Activated CD8-positive, alpha-beta T cell treated with anti-CD3 and anti-CD28 coated beads for 36 hours (primary cell): Measurements from ENCODE around the gene DEPDC5. TPM values are rescaled to one million over a fixed set of nuclear protein-coding genes. Genes with fewer than 3 reads are reported as not detected.
"Not testable (repeated sequence)": the region's sequence is repeated elsewhere in the genome, so short reads cannot be mapped to it uniquely, and the experiment has no call there.

Source experiments
- ATAC-seq: fragments of 200-7000 bp; cut with Tn5 transposase; one replicate; pipeline ENCODE4 v1.10.0; 2021; ENCODE audit warnings: mild to moderate bottlenecking, moderate library complexity
- CTCF ChIA-PET: fragments of 350-600 bp; sonication (Branson Sonifier 250); formaldehyde crosslinking; loops from one replicate; lab custom pipeline; 2021; ENCODE audit warnings: antibody characterized with exemption; lab: Charles Lee
- POLR2A ChIA-PET: fragments of 350-600 bp; sonication (Branson Sonifier 250); formaldehyde crosslinking; loops from one replicate; lab custom pipeline; 2021; ENCODE audit warnings: antibody characterized with exemption; lab: Charles Lee
- DNase-seq: peaks from one replicate; pipeline ENCODE4 v3.0.0-alpha.2; 2020
- H3K27ac Mint-ChIP-seq: one replicate; pipeline ENCODE4 v1.8.0; 2021; ENCODE audit warnings: mild to moderate bottlenecking, mixed read lengths
- H3K27me3 Mint-ChIP-seq: one replicate; pipeline ENCODE4 v1.8.0; 2021; ENCODE audit warnings: mixed read lengths
- H3K36me3 Mint-ChIP-seq: one replicate; pipeline ENCODE4 v1.8.0; 2021; ENCODE audit warnings: low read depth, mixed read lengths
- H3K4me1 Mint-ChIP-seq: one replicate; pipeline ENCODE4 v1.8.0; 2021; ENCODE audit warnings: low read depth, mixed read lengths
- H3K4me3 Mint-ChIP-seq: one replicate; pipeline ENCODE4 v1.8.0; 2021; ENCODE audit warnings: mild to moderate bottlenecking, moderate library complexity, mixed read lengths
- H3K9me3 Mint-ChIP-seq: one replicate; pipeline ENCODE4 v1.8.0; 2021; ENCODE audit warnings: mixed read lengths
- intact Hi-C: fragments of 100-400 bp; cut with micrococcal nuclease; formaldehyde crosslinking; loops from one replicate; pipeline ENCODE4 v1.10.0; 2022
- total RNA-seq, 2 experiments: library from RNA; stranded (reverse); gene quantifications; one replicate each; pipeline ENCODE4 v1.2.3, GENCODE V29; 2021
- TF ChIP-seq, protein P1 (sequence below): fragments of 200-600 bp; IDR thresholded peaks from one replicate; pipeline ENCODE4 v1.8.0; 2022; ENCODE audit warnings: antibody characterized with exemption, mild to moderate bottlenecking

The DEPDC5 gene
- total RNA-seq, 2 experiments from 2014 or later: 31.6 to 36.4 TPM

DNA sequence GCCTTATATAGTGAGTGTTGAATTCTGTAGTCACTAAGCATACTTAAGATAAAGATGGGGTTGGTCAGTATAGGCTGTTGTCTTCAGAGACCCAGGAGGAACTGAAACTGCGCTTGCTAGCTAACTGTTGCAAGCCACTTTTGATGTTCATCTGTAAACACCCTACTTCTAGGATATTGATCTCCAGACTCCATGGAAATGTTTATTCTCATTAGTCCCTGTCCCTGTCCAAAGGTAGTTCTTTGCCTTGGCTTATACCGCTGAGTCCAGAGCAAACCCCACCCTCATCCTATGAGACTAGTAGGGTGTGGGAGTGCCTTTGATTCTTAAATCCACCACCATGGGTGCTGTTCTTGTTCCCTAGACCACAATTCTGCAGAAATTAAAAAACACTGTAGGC is 36.4 kb downstream of the DEPDC5 start:
- DNase-seq (no peak), ATAC-seq (no peak)
- Mint-ChIP-seq H3K27ac (no peak overlapping the region), H3K4me1 (peaks cover 8% of the 10 kb centered on the region), H3K27me3 (no peaks in the 10 kb centered on the region), H3K4me3 (no peak overlapping the region), H3K9me3 (no peaks in the 10 kb centered on the region), H3K36me3 (peaks cover 24% of the 10 kb centered on the region)
- ChIA-PET POLR2A (interaction anchor here (0.7 to 1.1 kb wide), 2 partner anchors 82 to 444 kb away, joined by 3 read pairs; no protein-coding TSS in a partner anchor), CTCF (interaction anchor here (1.2 kb wide), 1 partner anchor 180 kb away, joined by 4 read pairs; no protein-coding TSS in a partner anchor)
- intact Hi-C loops: no loop called here
- TF ChIP-seq, protein P1, sequence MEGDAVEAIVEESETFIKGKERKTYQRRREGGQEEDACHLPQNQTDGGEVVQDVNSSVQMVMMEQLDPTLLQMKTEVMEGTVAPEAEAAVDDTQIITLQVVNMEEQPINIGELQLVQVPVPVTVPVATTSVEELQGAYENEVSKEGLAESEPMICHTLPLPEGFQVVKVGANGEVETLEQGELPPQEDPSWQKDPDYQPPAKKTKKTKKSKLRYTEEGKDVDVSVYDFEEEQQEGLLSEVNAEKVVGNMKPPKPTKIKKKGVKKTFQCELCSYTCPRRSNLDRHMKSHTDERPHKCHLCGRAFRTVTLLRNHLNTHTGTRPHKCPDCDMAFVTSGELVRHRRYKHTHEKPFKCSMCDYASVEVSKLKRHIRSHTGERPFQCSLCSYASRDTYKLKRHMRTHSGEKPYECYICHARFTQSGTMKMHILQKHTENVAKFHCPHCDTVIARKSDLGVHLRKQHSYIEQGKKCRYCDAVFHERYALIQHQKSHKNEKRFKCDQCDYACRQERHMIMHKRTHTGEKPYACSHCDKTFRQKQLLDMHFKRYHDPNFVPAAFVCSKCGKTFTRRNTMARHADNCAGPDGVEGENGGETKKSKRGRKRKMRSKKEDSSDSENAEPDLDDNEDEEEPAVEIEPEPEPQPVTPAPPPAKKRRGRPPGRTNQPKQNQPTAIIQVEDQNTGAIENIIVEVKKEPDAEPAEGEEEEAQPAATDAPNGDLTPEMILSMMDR: no peak

DNA sequence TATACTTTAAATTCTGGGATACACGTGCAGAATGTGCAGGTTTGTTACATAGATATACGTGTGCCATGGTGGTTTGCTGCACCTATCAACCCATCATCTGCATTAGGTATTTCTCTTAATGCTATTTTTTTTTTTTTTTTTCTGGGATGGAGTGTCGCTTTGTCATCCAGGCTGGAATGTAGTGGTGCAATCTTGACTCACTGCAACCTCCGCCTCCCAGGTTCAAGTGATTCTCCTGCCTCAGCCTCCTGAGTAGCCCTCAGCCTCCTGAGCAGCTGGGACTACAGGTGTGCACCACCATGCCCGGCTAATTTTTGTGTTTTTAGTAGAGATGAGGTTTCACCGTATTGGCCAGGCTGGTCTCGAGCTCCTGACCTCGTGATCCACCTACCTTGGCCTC is 45.5 kb downstream of the DEPDC5 start:
- DNase-seq, H3K4me1 Mint-ChIP-seq, H3K9me3 Mint-ChIP-seq, POLR2A ChIA-PET, intact Hi-C loops, CTCF ChIA-PET, ATAC-seq, H3K4me3 Mint-ChIP-seq, H3K27me3 Mint-ChIP-seq, H3K27ac Mint-ChIP-seq: not testable (repeated sequence)
- H3K36me3 Mint-ChIP-seq: peaks cover 39% of the 10 kb centered on the region

DNA sequence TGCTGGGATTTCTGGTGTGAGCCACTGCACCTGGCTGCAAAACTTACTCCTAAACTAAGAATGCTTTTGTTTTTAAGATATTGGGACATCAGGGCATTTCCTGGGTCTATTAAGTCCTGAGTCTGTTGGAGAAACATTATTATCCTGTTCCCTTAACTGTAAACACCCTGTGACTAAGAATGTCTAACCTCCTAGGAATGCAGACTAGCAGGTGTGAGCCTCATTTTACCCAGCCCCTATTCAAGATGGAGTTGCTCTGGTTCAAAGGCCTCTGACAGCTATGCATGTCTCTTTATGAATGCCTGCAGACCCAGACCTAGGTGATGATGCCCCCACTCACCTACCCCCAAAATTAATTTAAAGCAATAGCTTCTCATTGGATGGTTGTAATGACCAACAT is 46.2 kb downstream of the DEPDC5 start:
- DNase-seq (no peak), ATAC-seq (no peak)
- TF ChIP-seq, protein P1: no peak
- H3K4me3 Mint-ChIP-seq: no peak overlapping the region
- no peaks in the 10 kb centered on the region for H3K27me3 Mint-ChIP-seq
- ChIA-PET CTCF (no interaction called here), POLR2A (no interaction called here)
- H3K9me3 Mint-ChIP-seq: no peaks in the 10 kb centered on the region
- H3K36me3 Mint-ChIP-seq: peaks cover 40% of the 10 kb centered on the region
- no peaks in the 10 kb centered on the region for H3K4me1 Mint-ChIP-seq
- H3K27ac Mint-ChIP-seq: no peak overlapping the region
- intact Hi-C loops: no loop called here

DNA sequence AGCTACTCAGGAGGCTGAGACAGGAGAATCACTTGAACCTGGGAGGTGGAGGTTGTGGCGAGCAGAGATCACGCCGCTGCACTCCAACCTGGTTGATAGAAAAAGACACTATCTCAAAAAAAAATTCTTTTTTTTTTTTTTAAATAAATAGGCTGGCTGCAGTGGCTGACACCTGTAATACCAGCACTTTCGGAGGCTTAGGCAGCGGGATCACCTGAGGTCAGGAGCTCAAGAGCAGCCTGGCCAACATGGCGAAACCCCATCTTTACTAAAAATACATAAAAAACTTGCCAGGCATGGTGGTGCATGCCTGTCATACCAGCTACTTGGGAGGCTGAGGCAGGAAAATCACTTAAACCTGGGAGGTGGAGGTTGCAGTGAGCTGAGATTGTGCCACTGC is 47.0 kb downstream of the DEPDC5 start:
- DNase-seq, H3K4me3 Mint-ChIP-seq, CTCF ChIA-PET, H3K4me1 Mint-ChIP-seq, intact Hi-C loops, H3K27ac Mint-ChIP-seq, ATAC-seq, POLR2A ChIA-PET, H3K9me3 Mint-ChIP-seq, H3K27me3 Mint-ChIP-seq: not testable (repeated sequence)
- peaks cover 42% of the 10 kb centered on the region for H3K36me3 Mint-ChIP-seq

DNA sequence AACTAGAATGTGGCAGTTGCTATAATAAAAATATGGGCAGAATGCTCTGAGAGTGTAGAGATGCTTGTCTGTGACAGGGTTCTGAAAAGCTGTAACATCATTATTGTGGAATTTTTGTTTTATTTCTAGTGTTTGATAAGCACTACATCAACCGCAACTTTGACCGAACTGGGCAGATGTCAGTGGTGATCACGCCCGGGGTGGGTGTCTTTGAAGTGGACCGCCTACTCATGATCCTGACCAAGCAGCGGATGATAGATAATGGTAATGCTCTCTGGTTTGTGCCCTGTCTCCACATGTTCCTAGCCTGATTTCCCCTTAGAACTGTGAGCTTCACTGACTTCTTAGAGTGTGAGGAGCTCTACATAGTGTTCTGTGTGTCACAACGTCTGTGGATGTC is 48.8 kb downstream of the DEPDC5 start:
- CTCF ChIA-PET: no interaction called here

DNA sequence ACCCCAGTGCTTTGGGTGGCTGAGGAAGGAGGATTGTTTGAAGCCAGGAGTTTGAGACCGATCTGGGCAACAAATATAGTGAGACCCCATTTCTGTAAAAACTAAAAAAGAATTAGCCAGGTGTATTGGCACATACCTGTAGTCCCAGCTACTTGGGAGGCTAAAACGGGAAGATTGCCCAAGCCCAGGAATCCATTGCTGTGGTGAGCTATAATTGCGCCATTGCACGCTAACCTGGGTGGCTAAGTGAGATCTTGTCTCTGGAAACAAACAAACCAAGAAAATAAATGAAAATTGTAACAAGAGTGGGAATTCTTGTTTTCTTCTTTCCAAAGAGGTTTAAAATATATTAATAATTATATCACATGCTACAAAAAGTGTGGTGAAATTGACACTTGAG is 52.9 kb downstream of the DEPDC5 start:
- Mint-ChIP-seq H3K27me3 (no peaks in the 10 kb centered on the region), H3K27ac (no peak overlapping the region), H3K4me3 (no peak overlapping the region), H3K9me3 (no peaks in the 10 kb centered on the region), H3K4me1 (no peaks in the 10 kb centered on the region), H3K36me3 (peaks cover 39% of the 10 kb centered on the region)
- intact Hi-C loops: no loop called here
- ATAC-seq (no peak), DNase-seq (no peak)
- TF ChIP-seq, protein P1: no peak
- ChIA-PET CTCF (no interaction called here), POLR2A (no interaction called here)

More for the DNA sequence above, 48.8 kb downstream of the DEPDC5 start:
- H3K36me3 Mint-ChIP-seq: peaks cover 37% of the 10 kb centered on the region
- H3K4me1 Mint-ChIP-seq: no peaks in the 10 kb centered on the region
- TF ChIP-seq, protein P1: no peak
- no peaks in the 10 kb centered on the region for H3K27me3 Mint-ChIP-seq
- no peak overlapping the region for H3K27ac Mint-ChIP-seq
- no peaks in the 10 kb centered on the region for H3K9me3 Mint-ChIP-seq
- POLR2A ChIA-PET: no interaction called here
- DNase-seq (no peak), ATAC-seq (no peak)
- H3K4me3 Mint-ChIP-seq: no peak overlapping the region
- intact Hi-C loops: no loop called here
